Motor neuron (in vitro differentiated cells): ENCODE results near the gene RASA3. TPM values are rescaled to one million over a fixed set of nuclear protein-coding genes. Genes with fewer than 3 reads are reported as not detected.

Experiments used
- ATAC-seq, 8 experiments: fragments of 200-7000 bp; cut with Tn5 transposase; replicated peaks in 6 of 8; 2 replicates each; pipeline ENCODE4 v1.8.0; 2021; ENCODE audit warnings: mild to moderate bottlenecking in 8 of 8, moderate library complexity in 8 of 8
- H3K27ac ChIP-seq, 2 donors: fragments of 250-450 bp; sonication (Bioruptor Pico); 2 replicates each; pipeline ENCODE4 v1.9.0; 2021; ENCODE audit warnings: antibody characterized with exemption in 2 of 2, mild to moderate bottlenecking in 2 of 2, moderate library complexity in 1 of 2
- H3K4me1 ChIP-seq, 2 donors: fragments of 250-450 bp; sonication (Bioruptor Pico); replicated peaks in 1 of 2; 2 replicates each; pipeline ENCODE4 v1.6.1; 2021; ENCODE audit warnings: antibody characterized with exemption in 2 of 2, mild to moderate bottlenecking in 2 of 2, moderate library complexity in 1 of 2
- H3K4me3 ChIP-seq, 5 donors: fragments of 250-450 bp; sonication (Bioruptor Pico); 2 replicates each; pipeline ENCODE4 v1.9.0; 2021; ENCODE audit warnings: antibody characterized with exemption in 5 of 5, mild to moderate bottlenecking in 5 of 5, moderate library complexity in 4 of 5
- WGBS, 10 experiments: fragments of 450-650 bp; shearing (Covaris generic); methylation state at CpG; one replicate each; pipeline ENCODE4 v1.0.0; 2022; 5-methylcytosine and 5-hydroxymethylcytosine counted together
- in situ Hi-C, 9 experiments: fragments of 400-800 bp; cut with MboI; loops; one replicate each; pipeline ENCODE4 v1.15.0; 2021; ENCODE audit warnings: low sequenced_read_pairs in 9 of 9, low pct_unique_long_range_greater_than_20kb in 2 of 9; ENCODE audit not compliant: unreplicated experiment in 9 of 9
- total RNA-seq, 8 experiments: library from RNA; unstranded; fragments of 300-600 nt; gene quantifications; 2 replicates each; pipeline versions ENCODE4 v1.2.3 to v1.2.4, GENCODE V29; 2022

RASA3 gene
- total RNA-seq, 8 experiments from 2014 or later: 1.3 to 25.2 (median 10.0) TPM

DNA sequence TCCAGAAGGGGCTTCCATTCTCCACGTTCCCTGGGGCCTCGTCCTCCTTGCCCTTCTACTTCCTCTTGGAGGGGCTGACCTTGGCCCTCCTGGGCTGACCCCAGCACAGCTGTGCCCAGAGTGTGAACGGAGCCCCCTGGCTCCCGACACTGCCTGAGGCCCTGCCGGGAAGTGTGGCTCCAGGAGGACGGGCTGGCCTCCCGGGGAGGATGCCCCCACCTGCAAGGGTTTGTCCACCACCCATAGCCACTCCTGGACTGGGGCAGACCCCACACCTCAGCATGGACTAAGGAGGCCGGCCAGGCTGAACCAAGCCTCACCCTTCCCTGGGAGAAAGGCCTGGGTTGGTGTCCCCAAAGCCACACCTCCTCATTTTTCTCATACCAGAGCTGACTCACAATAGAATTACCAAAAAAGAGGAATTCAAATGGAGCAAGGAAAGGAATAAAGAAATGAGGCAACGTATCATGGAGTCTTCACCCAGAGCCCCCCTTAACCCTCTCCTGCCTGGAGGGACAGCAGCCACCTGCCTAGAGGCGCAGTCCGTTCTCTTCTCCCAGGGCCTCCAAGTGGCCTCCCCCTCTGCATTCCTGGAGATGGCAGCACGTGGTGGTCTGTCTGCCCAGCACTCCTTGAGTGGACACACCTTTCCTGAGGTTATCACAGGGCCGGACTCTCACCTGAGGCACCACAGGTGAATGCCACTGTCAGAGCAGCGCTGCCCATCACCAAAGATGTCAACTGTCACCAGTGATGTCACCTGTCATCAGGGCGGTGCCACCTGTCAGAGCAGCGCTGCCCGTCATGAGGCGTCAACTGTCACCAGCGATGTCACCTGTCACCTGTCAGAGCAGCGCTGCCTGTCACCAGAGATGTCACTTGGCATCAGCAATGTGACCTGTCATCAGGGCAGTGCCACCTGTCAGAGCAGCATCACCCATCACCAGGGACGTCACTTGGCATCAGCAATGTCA is 155.4 kb downstream of the RASA3 start:
- no peak overlapping the region for H3K4me3 ChIP-seq
- in situ Hi-C loops: no loop called here
- H3K27ac ChIP-seq: no peak overlapping the region
- H3K4me1 ChIP-seq: no peaks in the 10 kb centered on the region
- WGBS, 10 experiments: 75 to 100% (median 83%) methylated on average over 2 to 12 of the region's 21 CpGs; no CpG with 5 or more reads in 5 of the 10 experiments
- peak in 3 of 8 experiments; percentile 37 to 92 (median 89) for ATAC-seq

DNA sequence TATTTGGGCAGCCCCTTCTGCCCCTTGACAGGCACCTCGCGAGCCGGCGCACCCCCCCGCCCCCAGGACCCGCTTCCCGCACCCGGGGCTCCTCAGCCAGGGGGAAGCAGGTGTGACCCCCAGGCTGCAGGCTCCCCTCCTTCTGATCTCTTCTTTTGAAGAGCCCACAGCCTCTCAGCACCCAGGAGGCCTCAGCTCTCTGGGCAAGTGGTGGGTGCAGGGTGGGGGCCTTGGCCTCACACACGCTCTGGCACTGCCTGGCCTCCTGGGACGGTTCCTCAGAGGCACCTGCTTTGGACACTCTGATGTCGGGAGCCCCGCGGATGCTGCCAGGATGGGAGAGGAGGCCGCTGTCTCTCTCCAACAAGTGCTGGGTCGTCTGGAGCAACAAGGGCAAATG is 157.0 kb downstream of the RASA3 start:
- no peaks in the 10 kb centered on the region for H3K4me1 ChIP-seq
- in situ Hi-C loops: no loop called here
- no peak overlapping the region for H3K27ac ChIP-seq
- WGBS, 10 experiments: 67 to 100% (median 100%) methylated on average over 1 to 4 of the region's 15 CpGs; no CpG with 5 or more reads in 7 of the 10 experiments
- H3K4me3 ChIP-seq: no peak overlapping the region
- ATAC-seq: no peak

- H3K4me1 ChIP-seq: no peaks in the 10 kb centered on the region
- in situ Hi-C loops: no loop called here
- WGBS, 10 experiments: 60 to 100% (median 96%) methylated on average over 1 to 7 of the region's 56 CpGs; no CpG with 5 or more reads in 2 of the 10 experiments
- H3K4me3 ChIP-seq: no peak overlapping the region
- peak in 1 of 8 experiments; percentile 5 for ATAC-seq
- H3K27ac ChIP-seq: no peak overlapping the region
Observed at GRCh38 chr13:113974304-113975281, 157.8 kb downstream of the RASA3 start.

DNA sequence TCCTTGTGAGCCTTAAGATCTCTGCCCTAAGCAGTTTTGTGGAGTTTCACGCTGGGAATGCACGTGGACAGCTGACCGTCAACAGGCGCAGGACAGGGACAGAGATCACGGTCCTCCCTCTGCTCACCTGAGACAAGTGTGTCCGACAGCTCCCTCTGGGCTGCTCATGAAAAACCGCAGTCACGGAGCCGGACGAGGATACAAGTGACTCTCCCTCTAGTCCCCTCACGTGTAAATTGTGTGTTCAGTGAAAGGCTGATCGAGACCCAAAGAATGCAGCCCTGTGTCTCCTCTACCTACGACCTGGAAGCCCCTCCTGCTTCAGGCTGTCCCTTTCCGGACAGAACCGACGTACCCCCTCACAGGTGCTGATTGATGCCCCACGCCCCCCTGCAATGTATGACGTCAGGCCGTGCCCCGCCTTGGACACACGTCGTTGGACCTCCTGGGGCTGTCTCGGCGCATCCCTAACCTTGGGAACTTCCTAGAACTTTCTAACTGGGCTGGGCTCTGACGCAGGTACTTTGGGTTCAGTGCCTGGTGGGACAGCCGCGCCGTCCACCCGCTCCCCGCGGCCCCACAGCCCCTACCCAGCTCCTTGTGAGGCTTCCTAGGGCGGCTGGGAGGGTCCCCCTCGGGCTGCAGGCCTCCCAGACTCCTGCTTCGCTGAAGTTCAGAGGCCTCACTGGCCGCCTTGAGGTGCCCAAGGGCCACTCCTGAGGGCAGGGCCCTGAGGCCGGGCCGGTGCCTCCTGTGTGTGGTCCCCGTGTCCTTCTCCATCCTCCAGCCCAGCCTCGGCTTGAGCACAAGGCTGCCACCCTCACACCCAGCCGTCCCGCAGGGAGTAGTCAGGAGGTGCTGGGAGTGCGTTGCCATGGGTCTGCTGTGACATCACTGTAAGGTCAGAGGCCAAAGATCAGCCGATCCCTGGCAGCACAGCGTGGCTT is 158.9 kb downstream of the RASA3 start, which contains the start of gene C13orf46:
Gene C13orf46, minus strand, starts transcription at position 859 of the 947 bp plus-strand sequence. Its CDS starts 79 bp downstream, at position 780.
- no peaks in the 10 kb centered on the region for H3K4me1 ChIP-seq
- H3K4me3 ChIP-seq: no peak within 1 kb of the TSS
- no peak for ATAC-seq
- in situ Hi-C loops: no loop called here
- WGBS, 10 experiments: 80 to 100% (median 100%) methylated on average over 1 to 6 of the region's 44 CpGs; no CpG with 5 or more reads in 5 of the 10 experiments
- H3K27ac ChIP-seq: no peak within 1 kb of the TSS

DNA sequence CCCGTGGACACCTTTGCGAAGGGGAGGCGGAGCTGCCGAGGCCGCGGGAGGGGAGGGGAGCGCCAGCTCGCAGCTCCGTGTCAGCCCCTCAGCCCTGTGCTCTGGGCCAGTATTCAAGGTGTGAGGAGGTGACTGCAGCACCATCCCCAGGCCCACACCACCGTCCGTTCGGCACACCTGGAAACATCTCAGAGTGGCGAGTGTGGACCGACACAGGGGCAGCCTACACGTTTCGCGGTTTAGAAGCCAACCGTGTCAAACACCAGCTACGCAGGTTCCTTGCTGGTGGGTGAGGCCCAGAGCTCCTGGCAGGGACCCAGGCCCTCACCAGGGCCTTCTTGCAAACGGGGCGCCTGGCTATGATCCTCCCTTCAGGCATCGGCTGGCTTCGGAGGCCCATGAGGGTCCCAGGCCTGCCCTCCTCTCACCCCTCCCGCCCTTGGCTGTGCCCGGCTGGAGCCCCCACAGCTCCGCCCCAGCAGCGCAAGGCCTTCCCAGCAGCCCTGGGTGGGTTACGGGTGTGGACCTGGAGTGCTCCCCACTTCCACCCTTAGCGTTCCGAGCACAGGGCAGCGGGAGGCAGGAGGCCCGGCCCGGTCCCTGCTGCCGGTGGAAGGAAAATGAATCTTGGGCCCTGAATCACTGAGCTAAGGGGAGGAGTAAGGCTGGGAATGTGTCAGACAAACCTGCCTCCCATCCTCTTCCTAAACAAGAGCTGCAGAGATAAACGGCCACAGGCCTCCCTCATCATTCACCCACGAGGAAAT is 159.8 kb downstream of the RASA3 start:
- H3K27ac ChIP-seq: no peak overlapping the region
- no peaks in the 10 kb centered on the region for H3K4me1 ChIP-seq
- in situ Hi-C loops: no loop called here
- WGBS, 10 experiments: 73 to 100% (median 79%) methylated on average over 1 to 14 of the region's 36 CpGs; no CpG with 5 or more reads in 4 of the 10 experiments
- ATAC-seq: peak in 1 of 8 experiments; percentile 22
- H3K4me3 ChIP-seq: no peak overlapping the region

GRCh38 chr13:113971471-113972231 is 160.8 kb downstream of the RASA3 start:
- Histone ChIP-seq H3K4me1 (no peaks in the 10 kb centered on the region), H3K4me3 (no peak overlapping the region), H3K27ac (no peak overlapping the region)
- WGBS, 10 experiments: 87 to 100% (median 100%) methylated on average over 1 to 3 of the region's 36 CpGs; no CpG with 5 or more reads in 6 of the 10 experiments
- no peak for ATAC-seq
- in situ Hi-C loops: no loop called here

DNA sequence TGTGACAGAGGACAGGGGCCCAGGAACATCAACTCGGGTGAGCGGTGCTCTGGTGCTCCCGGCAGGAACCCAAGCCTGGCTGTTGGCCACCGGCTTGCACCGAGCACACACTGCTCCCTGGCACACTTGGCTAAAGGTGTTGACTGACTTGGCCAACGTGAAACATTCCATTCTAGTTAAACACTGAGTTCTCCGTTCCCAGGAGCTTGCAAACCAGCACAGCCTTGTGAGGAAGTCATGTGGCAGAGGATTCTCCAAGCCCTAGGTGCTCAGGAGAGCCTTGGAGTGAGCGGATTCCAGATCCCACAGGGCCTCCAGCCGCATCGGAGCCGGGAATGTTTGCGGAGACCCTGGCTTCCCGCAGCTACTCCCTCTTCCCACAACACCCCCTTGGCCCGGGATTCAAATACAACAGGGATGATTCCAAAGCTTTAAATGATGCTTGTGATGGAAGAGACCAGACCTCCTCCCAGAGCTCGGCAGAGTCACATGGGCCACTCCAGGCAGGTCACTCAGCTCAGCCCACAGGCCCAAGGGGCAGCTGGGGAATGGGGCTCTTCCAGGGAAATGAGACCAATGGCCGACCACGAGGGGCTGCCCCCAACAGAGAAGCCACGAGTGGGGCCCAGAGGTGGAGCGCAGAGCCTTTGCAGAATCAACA is 161.5 kb downstream of the RASA3 start:
- ATAC-seq: peak in 1 of 8 experiments; percentile 26
- Histone ChIP-seq H3K27ac (no peak overlapping the region), H3K4me1 (no peaks in the 10 kb centered on the region), H3K4me3 (no peak overlapping the region)
- in situ Hi-C loops: no loop called here
- WGBS, 10 experiments: 17 to 100% (median 86%) methylated on average over 1 to 10 of the region's 19 CpGs; no CpG with 5 or more reads in 3 of the 10 experiments

DNA sequence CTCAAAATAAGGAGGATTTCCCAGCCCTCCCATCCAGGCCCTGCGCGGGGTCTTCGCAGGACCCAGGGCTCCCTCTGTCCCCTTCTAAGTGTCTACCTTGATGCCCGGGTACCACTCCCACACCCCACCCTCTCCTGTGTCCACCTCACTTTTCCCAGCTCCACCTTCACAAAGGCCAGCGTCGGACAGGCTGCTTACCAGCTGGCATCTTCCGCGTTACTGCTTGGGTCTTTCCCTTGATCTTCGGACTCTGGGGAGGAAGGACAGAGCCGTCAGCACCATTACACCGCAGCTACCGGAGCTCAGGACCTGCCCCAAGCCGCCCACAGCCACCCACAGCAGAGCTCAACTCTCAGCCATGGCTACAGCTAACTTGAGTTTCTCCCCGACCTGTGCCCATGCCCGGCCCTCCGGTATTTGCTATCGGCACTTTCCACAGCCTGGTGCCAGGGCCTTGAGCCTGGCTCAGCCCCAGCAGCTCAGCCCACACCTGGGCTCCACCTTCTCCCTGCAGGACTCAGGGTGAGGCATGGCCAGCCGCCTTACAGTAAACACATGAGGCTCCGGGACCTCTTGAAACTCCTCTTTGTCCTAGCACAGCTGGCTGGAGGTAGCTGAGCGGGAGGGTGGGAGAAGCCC is 162.3 kb downstream of the RASA3 start:
- Histone ChIP-seq H3K27ac (no peak overlapping the region), H3K4me1 (no peaks in the 10 kb centered on the region), H3K4me3 (no peak overlapping the region)
- in situ Hi-C loops: no loop called here
- no peak for ATAC-seq
- 82 to 100% (median 95%) methylated on average over 4 to 7 of the region's 20 CpGs; no CpG with 5 or more reads in 4 of the 10 experiments for WGBS, 10 experiments

- 90 to 100% (median 96%) methylated on average over 3 to 19 of the region's 25 CpGs; no CpG with 5 or more reads in 3 of the 10 experiments for WGBS, 10 experiments
- ATAC-seq: no peak
- in situ Hi-C loops: no loop called here
Observed at GRCh38 chr13:113969311-113969972, 163.0 kb downstream of the RASA3 start.

More at GRCh38 chr13:113969311-113969972, 163.0 kb downstream of the RASA3 start:
- Histone ChIP-seq H3K27ac (no peak overlapping the region), H3K4me1 (no peaks in the 10 kb centered on the region), H3K4me3 (no peak overlapping the region)
